Body of pancreas (tissue), 4 donors: Measurements from ENCODE around the gene SYAP1.
A peak's percentile ranks its signal among the peaks of the same experiment; 100 is the strongest.

Experiments
- POLR2A ChIP-seq, 3 donors: fragments of 450-650 bp; IDR thresholded peaks; one replicate each; pipeline ENCODE4 v1.6.1; 2016; ENCODE audit warnings: antibody characterized with exemption in 3 of 3, mild to moderate bottlenecking in 2 of 3
- TF ChIP-seq, protein P1 (sequence below), 7 experiments: fragments of 450-650 bp in 4 of 7; fragments of 200-600 bp in 3 of 7; sonication (generic) in 3 of 7; IDR thresholded peaks; one replicate each; pipeline ENCODE4 v1.5.1; 2016 to 2019; ENCODE audit warnings: antibody characterized with exemption in 7 of 7

DNA sequence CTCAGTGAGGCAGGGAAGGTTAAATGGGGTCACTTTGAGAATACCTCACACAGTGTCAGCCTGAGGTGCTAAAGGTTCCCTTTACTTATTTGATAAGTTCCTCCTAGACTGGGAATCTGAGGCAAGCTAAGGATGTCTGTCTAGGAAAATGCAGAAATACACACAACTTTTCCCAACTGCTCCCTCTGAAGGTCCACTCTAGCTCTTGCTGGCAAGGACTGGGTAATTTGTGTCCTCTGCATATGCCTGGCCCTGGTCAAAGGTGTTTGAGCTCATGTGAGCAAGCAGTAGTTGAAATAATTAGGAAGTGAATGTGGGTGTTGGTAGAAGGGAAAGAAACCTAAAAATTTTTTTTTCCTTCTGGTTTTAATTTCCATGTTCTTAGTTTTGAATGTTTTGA is 88.1 kb downstream of the SYAP1 start:
- TF ChIP-seq, protein P1, sequence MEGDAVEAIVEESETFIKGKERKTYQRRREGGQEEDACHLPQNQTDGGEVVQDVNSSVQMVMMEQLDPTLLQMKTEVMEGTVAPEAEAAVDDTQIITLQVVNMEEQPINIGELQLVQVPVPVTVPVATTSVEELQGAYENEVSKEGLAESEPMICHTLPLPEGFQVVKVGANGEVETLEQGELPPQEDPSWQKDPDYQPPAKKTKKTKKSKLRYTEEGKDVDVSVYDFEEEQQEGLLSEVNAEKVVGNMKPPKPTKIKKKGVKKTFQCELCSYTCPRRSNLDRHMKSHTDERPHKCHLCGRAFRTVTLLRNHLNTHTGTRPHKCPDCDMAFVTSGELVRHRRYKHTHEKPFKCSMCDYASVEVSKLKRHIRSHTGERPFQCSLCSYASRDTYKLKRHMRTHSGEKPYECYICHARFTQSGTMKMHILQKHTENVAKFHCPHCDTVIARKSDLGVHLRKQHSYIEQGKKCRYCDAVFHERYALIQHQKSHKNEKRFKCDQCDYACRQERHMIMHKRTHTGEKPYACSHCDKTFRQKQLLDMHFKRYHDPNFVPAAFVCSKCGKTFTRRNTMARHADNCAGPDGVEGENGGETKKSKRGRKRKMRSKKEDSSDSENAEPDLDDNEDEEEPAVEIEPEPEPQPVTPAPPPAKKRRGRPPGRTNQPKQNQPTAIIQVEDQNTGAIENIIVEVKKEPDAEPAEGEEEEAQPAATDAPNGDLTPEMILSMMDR (IDR thresholded peaks at IDR 0.05), result peak in 1 of 7 experiments; percentile 34
- TF ChIP-seq POLR2A (IDR thresholded peaks at IDR 0.05), result no peak
